Fibroblast of villous mesenchyme (primary cell): ENCODE measurements around the gene CCDC12. TPM values are rescaled to one million over a fixed set of nuclear protein-coding genes. Genes with fewer than 3 reads are reported as not detected.

ENCODE experiments used
- DNase-seq: peaks from one replicate; pipeline ENCODE4 v3.0.0-alpha.2; 2010; ENCODE audit warnings: low read depth
- H3K4me3 ChIP-seq: 2 replicates; pipeline ENCODE4 v1.5.1; 2011; ENCODE audit warnings: low read depth, mild to moderate bottlenecking, low read length
- CTCF ChIP-seq: IDR thresholded peaks from 2 replicates; pipeline ENCODE4 v1.5.1; 2012; ENCODE audit warnings: low read depth, mild to moderate bottlenecking, low read length; ENCODE audit not compliant: insufficient read depth
- total RNA-seq: library from RNA; depleted of rRNA; stranded (reverse); fragments of >200 nt; gene quantifications from 2 replicates; pipeline ENCODE4 v1.2.3, GENCODE V29; 2012

Gene CCDC12
- total RNA-seq, 1 donor, result 18.6 TPM

- no peak for TF ChIP-seq CTCF
- no peak overlapping the region for H3K4me3 ChIP-seq
- no peak for DNase-seq
Measured at GRCh38 chr3:47012342-47013230, 36.0 kb upstream of the CCDC12 start.

GRCh38 chr3:47011371-47011770, 34.8 kb upstream of the CCDC12 start:
- DNase-seq, result no peak
- H3K4me3 ChIP-seq, result no peak overlapping the region
- no peak for TF ChIP-seq CTCF

- no peak overlapping the region for H3K4me3 ChIP-seq
- TF ChIP-seq CTCF, result no peak
- no peak for DNase-seq
Measured at GRCh38 chr3:47010910-47011309, 34.4 kb upstream of the CCDC12 start.

- no peak for DNase-seq
- peak overlapping the region; percentile 60 for H3K4me3 ChIP-seq
Measured at GRCh38 chr3:47010111-47010712, 33.7 kb upstream of the CCDC12 start.

GRCh38 chr3:47009225-47010110, 32.9 kb upstream of the CCDC12 start:
- H3K4me3 ChIP-seq, result peak overlapping the region; percentile 60
- TF ChIP-seq CTCF, result no peak
- peak; percentile 95 for DNase-seq

More at GRCh38 chr3:47010111-47010712, 33.7 kb upstream of the CCDC12 start:
- no peak for TF ChIP-seq CTCF

- no peak for TF ChIP-seq CTCF
- peak overlapping the region; percentile 60 for H3K4me3 ChIP-seq
- no peak for DNase-seq
Measured at GRCh38 chr3:47008851-47009224, 32.3 kb upstream of the CCDC12 start.
